WI38 (cell line): ENCODE results near the gene UNC13D.

ENCODE experiments used
- H3K4me3 ChIP-seq: 2 replicates; pipeline ENCODE4 v1.5.1; 2011; ENCODE audit warnings: low read depth, mild to moderate bottlenecking, control low read depth, low read length
- TF ChIP-seq, protein P1 (sequence below): IDR thresholded peaks from 2 replicates; pipeline ENCODE4 v1.5.1; 2012; ENCODE audit warnings: low read depth, mild to moderate bottlenecking, control low read depth, low read length

Gene UNC13D

DNA sequence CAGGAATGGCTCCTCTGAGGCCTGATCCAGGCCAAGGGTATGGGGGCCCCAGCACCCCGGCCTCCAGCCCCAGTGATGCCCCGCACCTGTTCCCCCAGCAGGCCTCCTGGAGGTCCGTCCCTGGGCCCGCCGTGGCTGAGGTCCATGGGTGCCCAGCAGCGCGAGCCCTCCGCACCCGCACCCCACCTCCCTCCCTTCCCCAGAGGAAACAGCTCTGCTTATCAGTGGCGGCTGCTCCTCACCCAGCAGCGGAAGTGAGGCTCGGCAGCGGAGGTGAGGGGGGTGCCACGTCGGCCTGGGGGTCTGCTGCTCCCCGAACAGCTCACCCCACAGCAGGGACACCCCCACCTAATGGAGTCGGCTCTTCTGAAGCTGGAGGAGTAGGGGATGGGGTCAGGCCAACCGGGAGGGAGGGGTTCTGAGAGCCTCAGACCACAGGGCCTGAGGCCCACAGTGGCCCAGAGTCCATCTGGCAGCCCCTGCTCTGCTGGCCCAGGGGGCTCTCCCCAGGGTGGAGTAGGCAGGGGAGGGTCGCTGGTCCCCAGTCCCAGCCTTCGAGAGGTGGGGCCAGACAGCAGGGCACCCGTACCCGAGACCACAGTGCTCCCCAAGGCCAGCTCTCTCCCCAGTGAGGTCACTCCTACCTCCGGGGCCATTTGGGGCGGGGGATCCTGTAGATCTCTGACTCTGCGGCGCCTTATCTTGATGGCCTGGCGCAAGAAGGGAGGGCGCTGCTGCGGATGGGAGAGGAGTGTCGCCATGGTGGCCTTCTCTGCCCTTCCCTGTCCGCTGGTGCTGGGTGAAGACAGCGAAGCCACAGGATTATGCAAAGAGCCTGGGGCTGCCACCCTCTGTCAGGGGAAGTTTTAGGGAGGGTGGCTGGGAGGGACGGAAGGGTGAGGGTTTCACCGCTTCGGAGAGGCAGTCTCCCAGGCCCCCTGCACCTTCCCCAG is at the start of gene UNC13D:
UNC13D (minus strand) TSS at position 828 of the 953 bp plus-strand sequence; CDS start at position 761, 67 bp downstream.
- no peak within 1 kb of the TSS for H3K4me3 ChIP-seq
- TF ChIP-seq, protein P1, sequence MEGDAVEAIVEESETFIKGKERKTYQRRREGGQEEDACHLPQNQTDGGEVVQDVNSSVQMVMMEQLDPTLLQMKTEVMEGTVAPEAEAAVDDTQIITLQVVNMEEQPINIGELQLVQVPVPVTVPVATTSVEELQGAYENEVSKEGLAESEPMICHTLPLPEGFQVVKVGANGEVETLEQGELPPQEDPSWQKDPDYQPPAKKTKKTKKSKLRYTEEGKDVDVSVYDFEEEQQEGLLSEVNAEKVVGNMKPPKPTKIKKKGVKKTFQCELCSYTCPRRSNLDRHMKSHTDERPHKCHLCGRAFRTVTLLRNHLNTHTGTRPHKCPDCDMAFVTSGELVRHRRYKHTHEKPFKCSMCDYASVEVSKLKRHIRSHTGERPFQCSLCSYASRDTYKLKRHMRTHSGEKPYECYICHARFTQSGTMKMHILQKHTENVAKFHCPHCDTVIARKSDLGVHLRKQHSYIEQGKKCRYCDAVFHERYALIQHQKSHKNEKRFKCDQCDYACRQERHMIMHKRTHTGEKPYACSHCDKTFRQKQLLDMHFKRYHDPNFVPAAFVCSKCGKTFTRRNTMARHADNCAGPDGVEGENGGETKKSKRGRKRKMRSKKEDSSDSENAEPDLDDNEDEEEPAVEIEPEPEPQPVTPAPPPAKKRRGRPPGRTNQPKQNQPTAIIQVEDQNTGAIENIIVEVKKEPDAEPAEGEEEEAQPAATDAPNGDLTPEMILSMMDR: no peak

DNA sequence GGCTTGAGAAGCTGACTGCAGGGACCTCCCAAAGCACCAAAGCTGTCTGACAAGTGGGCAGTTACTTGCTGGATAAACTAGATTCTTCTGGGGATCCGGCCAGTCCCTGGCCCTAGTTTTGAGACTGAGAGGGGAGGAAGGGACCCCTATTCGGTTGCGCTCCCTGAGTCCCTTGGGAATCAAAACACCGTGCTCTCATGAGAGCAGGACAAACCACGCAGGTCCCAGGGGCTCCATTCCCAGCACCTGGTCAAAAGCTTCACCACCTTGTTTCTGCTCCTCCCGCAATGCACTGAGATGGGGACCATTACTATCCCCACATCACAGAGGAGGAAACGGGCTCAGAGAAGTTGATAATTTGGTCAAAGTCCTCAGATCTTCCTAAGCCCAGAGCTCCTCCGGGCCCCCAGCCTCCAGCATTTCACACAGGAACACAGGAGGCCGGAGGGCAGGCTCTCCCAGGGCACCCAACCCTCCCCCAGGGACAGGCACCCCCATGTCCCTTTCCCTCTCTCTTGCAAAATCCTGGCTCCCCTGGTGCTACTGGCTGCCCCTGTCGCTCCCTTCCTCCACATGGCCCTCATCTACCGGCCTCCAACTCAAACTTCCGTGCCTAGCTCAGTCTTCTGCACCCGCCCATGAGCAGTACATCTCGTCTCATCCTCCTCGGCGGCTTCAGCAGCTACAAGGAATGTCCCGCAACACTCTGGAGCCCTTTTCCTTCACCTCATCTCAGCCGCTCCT is 49.3 kb upstream of the UNC13D start:
- H3K4me3 ChIP-seq: no peak overlapping the region
- TF ChIP-seq, protein P1: no peak

DNA sequence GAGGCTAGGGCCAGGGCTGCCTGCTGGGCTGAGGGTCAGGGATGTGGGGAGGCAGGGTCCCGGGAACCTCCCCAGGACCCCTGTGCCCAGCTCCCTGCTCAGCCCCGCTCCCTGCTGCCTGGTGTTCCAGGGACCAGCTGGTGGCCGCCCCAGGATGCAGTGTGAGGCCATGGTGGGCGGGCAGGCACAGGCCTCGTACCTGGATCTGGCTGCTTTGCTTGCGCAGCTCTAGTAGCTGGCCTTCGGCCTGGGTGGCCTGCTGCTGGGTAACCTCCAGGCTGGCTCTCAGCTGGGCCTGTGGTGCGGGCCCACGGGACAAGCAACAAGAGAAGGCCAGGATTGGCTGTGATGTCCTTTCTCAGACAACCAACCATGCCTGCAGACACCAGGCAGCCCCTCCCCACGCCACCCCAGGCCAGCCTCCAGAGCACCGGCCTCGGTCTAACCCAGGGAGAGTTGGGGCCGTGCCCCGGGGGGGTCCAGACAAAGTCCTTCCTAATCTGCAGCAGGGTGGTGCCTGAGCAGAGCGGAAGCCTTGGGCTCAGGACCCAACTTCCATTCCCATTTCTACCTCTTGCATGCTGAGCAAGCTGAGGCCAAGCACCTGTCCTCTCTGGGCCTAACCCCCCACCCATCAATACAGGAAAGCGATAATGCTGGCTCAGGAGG is 48.5 kb upstream of the UNC13D start:
- TF ChIP-seq, protein P1: no peak
- H3K4me3 ChIP-seq: no peak overlapping the region

DNA sequence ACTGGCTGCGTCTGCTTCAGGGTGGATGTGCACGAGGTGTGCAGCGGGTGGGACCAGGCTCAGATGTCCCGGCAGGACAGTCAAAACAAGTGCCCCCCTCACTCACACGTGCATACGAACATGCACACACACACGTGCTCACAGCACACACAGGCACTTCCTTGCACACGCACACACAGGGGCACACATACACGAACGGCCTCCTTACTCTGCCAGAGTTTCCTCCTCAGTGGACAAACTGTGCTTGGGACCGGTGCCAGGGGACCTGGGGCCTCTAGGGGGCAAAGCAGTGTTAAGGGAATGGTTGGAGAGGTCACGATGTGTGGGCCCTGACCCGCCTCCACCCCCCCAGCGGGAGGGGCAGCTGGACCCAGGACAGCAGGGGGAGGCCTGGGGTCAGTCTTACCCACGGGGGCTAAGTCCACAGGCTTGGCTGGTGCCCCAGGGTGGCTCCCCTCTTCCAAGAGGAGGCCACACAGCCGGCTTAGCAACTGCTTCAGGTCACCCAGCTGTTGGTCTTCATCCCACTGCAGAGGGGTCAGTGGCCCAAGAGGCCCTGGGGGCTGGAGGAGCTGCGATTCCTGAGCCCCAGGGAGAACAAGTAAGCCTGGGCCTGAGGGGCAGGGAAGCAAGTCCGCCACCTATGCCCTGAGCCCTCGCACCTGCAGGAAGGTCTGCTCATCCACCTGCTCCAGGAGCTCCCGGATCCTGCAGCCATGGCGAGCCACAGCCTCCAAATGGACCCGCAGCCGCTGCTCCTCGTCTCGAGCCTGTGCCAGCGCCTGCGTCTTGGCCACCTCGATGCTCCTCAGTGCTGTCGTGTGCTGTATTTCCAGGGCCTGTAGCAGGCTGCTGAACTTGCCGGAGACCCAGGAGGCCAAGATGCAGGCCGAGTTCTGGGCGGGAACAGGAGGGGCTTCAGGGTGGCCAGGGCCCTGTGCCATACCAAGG is 47.7 kb upstream of the UNC13D start:
- TF ChIP-seq, protein P1: no peak

DNA sequence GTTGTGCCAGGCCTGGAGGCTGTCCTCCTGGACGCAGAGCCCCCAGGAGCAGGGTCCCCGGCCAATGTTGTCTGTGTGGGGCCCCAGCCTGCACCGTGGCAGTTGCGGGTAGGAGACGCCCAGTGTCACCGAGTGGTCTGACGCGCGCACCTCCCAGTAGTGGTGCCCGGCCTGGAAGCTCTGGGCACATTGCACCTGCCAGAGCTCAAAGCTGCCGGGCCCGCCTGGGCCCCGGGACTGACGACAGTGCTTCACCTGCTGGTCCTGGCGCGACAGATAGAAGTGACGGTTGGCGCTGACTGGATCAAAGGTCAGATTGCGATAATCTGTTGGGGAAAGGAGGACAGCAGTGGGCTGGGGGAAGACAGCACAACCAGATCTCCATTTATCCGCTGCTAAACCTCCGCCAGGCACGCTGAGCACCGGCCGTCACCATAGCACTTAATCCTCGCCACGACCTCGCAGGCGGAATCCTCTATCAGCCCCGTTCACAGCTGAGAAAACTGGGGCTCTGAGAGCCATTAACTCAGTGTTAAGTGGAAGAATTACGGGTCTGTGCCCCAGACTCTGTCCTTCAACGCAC is 46.9 kb upstream of the UNC13D start:
- TF ChIP-seq, protein P1: no peak
- H3K4me3 ChIP-seq: no peak overlapping the region

More for the DNA sequence above, 47.7 kb upstream of the UNC13D start:
- H3K4me3 ChIP-seq: no peak overlapping the region

DNA sequence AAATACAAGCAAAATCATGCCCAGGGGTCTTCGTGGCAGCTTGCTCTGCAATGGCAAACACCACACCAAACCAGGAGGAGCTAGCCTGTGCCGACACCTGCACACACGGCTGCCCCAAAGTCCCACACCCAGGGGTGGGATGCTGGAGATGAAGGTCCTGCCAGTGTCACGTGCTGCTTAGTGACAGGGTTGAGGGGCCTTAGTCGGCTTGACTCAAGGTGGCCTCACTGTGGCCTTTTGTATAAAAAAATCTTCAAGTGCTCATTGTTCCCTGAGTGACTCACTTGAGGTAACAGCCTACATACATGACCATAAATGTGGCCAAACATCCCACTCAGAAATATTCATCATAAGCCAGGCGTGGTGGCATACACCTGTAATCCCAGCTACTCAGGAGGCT is 45.2 kb upstream of the UNC13D start:
- no peak overlapping the region for H3K4me3 ChIP-seq
- TF ChIP-seq, protein P1: no peak
